ENCODE results near the gene FBN3.

FBN3 gene

GRCh38 chr19:8148088-8148409, 1.3 kb downstream of the FBN3 start:
- DNase-seq: no peak

- no peak for DNase-seq
Observed at GRCh38 chr19:8147582-8147978, 1.8 kb downstream of the FBN3 start.

- DNase-seq: no peak
Observed at GRCh38 chr19:8146877-8147581, 2.4 kb downstream of the FBN3 start.

GRCh38 chr19:8144273-8144995, 5.0 kb downstream of the FBN3 start:
- no peak for DNase-seq

GRCh38 chr19:8143041-8143440, 6.4 kb downstream of the FBN3 start:
- no peak for DNase-seq

- no peak for DNase-seq
Observed at GRCh38 chr19:8142513-8142900, 6.9 kb downstream of the FBN3 start.

- no peak for DNase-seq
Observed at GRCh38 chr19:8141726-8142512, 7.5 kb downstream of the FBN3 start.

GRCh38 chr19:8138201-8138600, 11.2 kb downstream of the FBN3 start:
- DNase-seq: no peak

- DNase-seq: no peak
Observed at GRCh38 chr19:8137425-8137824, 12.0 kb downstream of the FBN3 start.

GRCh38 chr19:8135946-8136618, 13.3 kb downstream of the FBN3 start:
- no peak for DNase-seq

GRCh38 chr19:8132858-8133458, 16.4 kb downstream of the FBN3 start:
- DNase-seq: no peak

GRCh38 chr19:8131517-8131916, 17.9 kb downstream of the FBN3 start:
- no peak for DNase-seq

GRCh38 chr19:8129061-8129618, 20.3 kb downstream of the FBN3 start:
- no peak for DNase-seq

GRCh38 chr19:8128551-8128950, 20.8 kb downstream of the FBN3 start:
- no peak for DNase-seq

GRCh38 chr19:8127311-8127710, 22.1 kb downstream of the FBN3 start:
- DNase-seq: no peak

GRCh38 chr19:8126511-8126910, 22.9 kb downstream of the FBN3 start:
- no peak for DNase-seq

GRCh38 chr19:8126008-8126407, 23.4 kb downstream of the FBN3 start:
- DNase-seq: no peak

- DNase-seq: no peak
Observed at GRCh38 chr19:8123683-8124082, 25.7 kb downstream of the FBN3 start.

- no peak for DNase-seq
Observed at GRCh38 chr19:8120636-8121480, 28.5 kb downstream of the FBN3 start.

- no peak for DNase-seq
Observed at GRCh38 chr19:8117991-8118390, 31.4 kb downstream of the FBN3 start.

GRCh38 chr19:8116437-8117293, 32.7 kb downstream of the FBN3 start:
- DNase-seq: no peak
